ENCODE measurements around the gene NFE2L2.

NFE2L2 gene

GRCh38 chr2:177235855-177236437, 28.6 kb downstream of the NFE2L2 start:
- no peaks in the 10 kb centered on the region for H3K9me3 Mint-ChIP-seq
- no peaks in the 10 kb centered on the region for H3K27me3 Mint-ChIP-seq (ENCODE audit: low read depth)
- H3K36me3 Mint-ChIP-seq (ENCODE audit: low read depth): peaks cover 36% of the 10 kb centered on the region
- peaks cover 41% of the 10 kb centered on the region for H3K4me1 Mint-ChIP-seq
- H3K4me3 Mint-ChIP-seq: no peak overlapping the region
- H3K27ac Mint-ChIP-seq: peak overlapping the region in 1 of 3 experiments; percentile 3
- TF ChIP-seq CTCF (IDR thresholded peaks at IDR 0.05; ENCODE audit: unreplicated experiment in 3 of 3): no peak

GRCh38 chr2:177234267-177234666, 30.3 kb downstream of the NFE2L2 start:
- Mint-ChIP-seq H3K27me3 (ENCODE audit: low read depth) (no peaks in the 10 kb centered on the region), H3K9me3 (no peaks in the 10 kb centered on the region), H3K36me3 (ENCODE audit: low read depth) (peaks cover 49% of the 10 kb centered on the region), H3K4me3 (no peak overlapping the region), H3K27ac (peak overlapping the region in 1 of 3 experiments; percentile 6), H3K4me1 (peaks cover 28% of the 10 kb centered on the region)
- TF ChIP-seq CTCF (IDR thresholded peaks at IDR 0.05; ENCODE audit: unreplicated experiment in 3 of 3): no peak

- H3K36me3 Mint-ChIP-seq (ENCODE audit: low read depth): peaks cover 59% of the 10 kb centered on the region
- no peaks in the 10 kb centered on the region for H3K27me3 Mint-ChIP-seq (ENCODE audit: low read depth)
- peaks cover 16% of the 10 kb centered on the region for H3K4me1 Mint-ChIP-seq
- no peak overlapping the region for H3K4me3 Mint-ChIP-seq
- no peak for TF ChIP-seq CTCF (IDR thresholded peaks at IDR 0.05; ENCODE audit: unreplicated experiment in 3 of 3)
- H3K27ac Mint-ChIP-seq: peak overlapping the region in 1 of 3 experiments; percentile 48
- no peaks in the 10 kb centered on the region for H3K9me3 Mint-ChIP-seq
Observed at GRCh38 chr2:177232098-177232704, 32.3 kb downstream of the NFE2L2 start.

GRCh38 chr2:177231270-177231669, 33.3 kb downstream of the NFE2L2 start:
- TF ChIP-seq CTCF (IDR thresholded peaks at IDR 0.05; ENCODE audit: unreplicated experiment in 3 of 3): no peak
- Mint-ChIP-seq H3K4me1 (peaks cover 15% of the 10 kb centered on the region), H3K27ac (peak overlapping the region in 1 of 3 experiments; percentile 60), H3K4me3 (no peak overlapping the region), H3K9me3 (no peaks in the 10 kb centered on the region), H3K36me3 (ENCODE audit: low read depth) (peaks cover 67% of the 10 kb centered on the region), H3K27me3 (ENCODE audit: low read depth) (no peaks in the 10 kb centered on the region)

GRCh38 chr2:177229442-177230242, 34.9 kb downstream of the NFE2L2 start:
- H3K27ac Mint-ChIP-seq: peak overlapping the region in 2 of 3 experiments; percentile 6 to 49
- H3K4me3 Mint-ChIP-seq: no peak overlapping the region
- H3K36me3 Mint-ChIP-seq (ENCODE audit: low read depth): peaks cover 70% of the 10 kb centered on the region
- no peaks in the 10 kb centered on the region for H3K9me3 Mint-ChIP-seq
- no peaks in the 10 kb centered on the region for H3K27me3 Mint-ChIP-seq (ENCODE audit: low read depth)
- no peak for TF ChIP-seq CTCF (IDR thresholded peaks at IDR 0.05; ENCODE audit: unreplicated experiment in 3 of 3)
- H3K4me1 Mint-ChIP-seq: peaks cover 5% of the 10 kb centered on the region
